HG02943 (cell line): ENCODE measurements around the gene CYP3A7.
"Not testable (repeated sequence)": the region's sequence is repeated elsewhere in the genome, so short reads cannot be mapped to it uniquely, and the experiment has no call there.

Experiments
- ATAC-seq: cut with Tn5 transposase; IDR thresholded peaks from one replicate; pipeline ENCODE4 v1.9.1; 2021; ENCODE audit warnings: mild to moderate bottlenecking, low read depth, moderate library complexity; ENCODE audit not compliant: unreplicated experiment

The CYP3A7 gene

DNA sequence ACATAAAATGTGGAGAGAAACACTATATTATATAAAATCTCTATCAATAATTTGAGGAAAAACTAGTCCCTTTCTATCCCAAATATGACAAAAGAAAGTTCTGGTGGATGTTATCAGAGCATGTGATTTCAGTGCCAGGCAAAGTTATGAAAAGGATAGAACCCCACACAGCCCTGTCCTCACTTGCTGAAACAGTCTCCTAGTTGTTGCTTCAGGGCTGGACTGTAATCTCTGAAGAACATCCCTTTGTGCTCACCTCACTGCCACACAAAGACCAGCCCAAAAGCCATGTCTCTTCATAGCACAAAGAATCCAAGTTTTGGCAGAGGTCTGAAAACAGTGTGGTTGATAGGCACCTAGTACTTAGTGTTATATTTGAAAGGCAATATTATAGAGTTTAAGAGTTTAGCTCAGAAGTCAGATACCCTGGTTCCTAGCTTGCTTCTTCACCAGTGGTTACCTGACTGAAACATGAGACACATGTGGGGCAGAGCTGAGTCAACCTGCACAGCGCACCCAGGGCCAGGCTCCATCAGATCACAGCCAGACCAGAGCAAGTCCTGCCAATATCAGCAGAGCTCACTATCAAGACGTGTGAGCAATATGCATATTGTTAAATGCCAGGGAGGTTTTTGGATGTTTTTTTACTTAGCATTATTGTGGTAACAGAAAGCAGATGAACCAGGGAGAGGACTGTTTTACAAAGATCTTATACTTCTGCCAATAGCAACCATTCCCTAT is 25.0 kb downstream of the CYP3A7 start:
- ATAC-seq, result no peak

DNA sequence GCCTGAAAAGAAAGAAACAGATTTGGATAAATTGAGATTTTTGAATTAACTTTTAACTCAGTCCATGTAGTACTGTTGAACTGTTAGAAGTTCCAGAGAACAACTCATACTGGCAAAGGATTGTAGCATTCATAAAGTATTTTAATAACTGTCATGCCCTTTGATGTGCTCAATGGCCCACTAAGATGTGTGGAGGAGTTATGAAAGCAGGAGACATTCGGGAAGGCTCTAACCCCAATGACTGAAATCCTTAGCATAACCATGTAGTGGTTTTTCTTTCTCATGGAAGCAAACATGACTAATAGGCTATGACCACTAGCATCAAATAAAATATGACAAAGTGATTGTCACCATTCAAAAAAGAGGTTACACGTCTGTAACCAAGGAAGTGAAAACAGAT is 25.7 kb downstream of the CYP3A7 start:
- ATAC-seq, result no peak

DNA sequence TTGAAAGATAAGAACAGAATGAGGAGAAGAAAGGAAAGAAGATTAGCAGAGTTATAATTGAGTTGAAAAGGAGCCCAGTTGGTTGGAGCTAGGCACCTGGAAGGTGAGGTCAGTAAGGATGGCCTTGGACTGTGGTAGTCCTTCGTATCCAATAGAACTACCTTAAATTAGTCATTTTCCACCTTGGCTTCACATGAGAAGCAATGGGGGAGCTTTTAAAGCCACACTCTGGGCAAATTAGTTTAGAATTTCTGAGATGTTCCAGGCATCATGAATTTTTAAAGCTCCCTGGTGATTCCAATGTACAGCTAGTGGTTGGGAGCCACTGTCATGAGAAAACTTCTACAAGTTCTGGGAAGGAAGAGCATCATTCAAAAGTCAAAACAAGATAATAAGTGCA is 27.9 kb downstream of the CYP3A7 start:
- ATAC-seq, result no peak

DNA sequence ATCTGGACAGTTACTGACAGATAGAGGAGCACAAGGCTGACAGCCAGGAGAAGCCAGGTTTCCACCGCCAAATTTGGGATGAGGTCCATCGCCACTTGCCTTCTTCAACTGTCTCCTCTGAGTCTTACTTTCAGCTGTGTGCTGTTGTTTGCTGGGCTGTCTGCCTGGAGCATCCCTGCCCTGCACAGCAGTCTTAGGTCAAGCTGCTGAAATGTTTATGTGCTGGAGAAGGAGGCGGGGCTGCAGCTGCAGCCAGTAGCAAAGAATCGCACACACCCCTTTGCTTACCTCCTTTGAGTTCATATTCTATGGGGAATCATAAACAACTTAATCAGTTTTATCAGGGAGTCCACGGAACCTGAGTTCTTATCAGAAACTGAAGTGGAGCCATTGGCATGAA is 35.0 kb downstream of the CYP3A7 start:
- no peak for ATAC-seq

DNA sequence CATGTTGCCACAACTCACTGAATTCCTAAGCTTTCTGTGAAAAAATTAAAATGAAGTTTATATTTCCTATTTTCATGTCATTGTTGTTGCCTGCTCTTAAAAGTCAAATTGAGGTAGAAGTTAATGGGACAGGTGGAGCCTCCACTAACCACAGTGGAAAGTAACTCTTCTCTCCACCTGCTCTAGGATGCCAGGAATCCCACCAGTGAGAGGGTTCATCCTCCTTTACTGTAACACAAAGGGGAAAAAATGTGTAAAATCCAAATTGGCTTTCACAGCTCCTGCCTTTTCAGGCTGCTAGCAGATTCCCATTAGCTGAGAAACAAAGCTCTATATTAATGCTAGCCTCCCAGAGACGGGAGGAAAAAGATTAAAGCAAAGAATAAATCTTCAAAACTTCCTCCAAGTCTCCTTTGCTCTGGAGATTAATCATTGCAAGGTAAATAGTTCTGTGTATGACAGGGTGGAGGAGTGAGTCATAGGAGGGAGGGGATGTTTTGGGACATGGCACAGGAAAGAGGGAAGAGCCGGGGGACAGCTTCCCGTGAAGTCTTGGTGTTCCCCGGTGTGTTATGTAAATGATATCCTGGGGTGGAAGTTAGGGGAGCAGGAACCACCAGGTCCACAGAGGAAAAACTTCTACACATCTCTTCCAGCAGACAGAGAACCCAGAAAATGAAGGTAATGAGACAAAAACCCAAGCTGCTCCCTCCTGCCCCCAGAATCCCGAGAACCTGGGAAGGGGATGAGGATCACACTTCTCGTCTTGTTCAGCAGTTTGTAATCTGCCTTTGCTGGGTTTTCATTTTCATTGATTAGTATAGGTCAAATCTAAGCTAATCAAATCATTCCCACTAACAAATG is 35.9 kb downstream of the CYP3A7 start:
- ATAC-seq, result not testable (repeated sequence)

DNA sequence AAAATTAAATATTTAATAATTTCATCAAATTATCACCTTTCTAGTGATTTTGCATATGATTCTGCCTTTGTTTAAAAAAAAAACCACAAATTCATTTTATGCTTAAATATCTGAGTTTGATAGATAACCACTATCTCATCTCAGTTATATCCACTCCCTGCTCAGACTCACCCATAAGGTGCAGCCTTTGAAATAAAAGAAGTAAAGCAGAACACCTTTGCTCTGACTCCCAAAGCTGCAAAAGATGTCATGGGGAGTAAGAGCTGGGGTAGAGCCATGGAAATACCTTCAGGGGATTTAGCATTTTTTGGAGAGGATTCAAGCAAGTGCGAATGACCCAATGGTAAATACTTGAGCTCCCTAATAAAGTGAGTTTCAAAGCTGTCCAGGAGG is 40.1 kb downstream of the CYP3A7 start:
- ATAC-seq, result no peak

DNA sequence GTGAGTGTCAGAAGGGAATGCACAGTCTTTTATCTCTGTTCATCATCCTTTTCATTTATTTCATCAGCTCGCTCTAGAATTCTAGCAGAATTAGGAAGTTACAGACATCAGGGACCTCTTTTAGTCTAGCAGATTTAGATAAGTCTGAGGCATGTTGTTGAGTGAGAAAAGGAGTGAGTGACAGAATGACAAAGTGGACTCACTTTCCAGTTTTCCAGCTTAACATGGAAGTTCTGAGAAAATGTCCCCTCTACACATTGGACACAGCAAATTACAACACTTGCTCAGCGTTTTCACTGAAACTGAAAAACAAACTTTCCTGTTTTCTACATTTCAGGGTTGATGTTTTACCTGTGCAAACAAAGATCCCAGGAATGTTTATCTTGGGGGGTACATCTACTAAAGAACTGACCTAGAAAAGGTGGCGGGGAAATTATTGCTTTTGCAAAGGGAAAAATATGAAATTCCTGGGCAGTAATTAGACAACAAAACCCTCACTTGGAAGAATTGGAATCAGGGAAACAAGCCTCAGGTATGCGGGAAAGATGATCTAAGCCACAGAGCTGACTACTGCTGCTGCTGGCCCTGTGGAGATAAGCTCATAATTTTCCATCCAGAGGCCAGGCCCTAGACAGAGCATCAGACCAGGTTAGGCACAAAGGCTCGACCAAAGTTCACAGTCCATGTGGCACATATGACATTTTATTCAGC is 40.6 kb downstream of the CYP3A7 start:
- no peak for ATAC-seq

DNA sequence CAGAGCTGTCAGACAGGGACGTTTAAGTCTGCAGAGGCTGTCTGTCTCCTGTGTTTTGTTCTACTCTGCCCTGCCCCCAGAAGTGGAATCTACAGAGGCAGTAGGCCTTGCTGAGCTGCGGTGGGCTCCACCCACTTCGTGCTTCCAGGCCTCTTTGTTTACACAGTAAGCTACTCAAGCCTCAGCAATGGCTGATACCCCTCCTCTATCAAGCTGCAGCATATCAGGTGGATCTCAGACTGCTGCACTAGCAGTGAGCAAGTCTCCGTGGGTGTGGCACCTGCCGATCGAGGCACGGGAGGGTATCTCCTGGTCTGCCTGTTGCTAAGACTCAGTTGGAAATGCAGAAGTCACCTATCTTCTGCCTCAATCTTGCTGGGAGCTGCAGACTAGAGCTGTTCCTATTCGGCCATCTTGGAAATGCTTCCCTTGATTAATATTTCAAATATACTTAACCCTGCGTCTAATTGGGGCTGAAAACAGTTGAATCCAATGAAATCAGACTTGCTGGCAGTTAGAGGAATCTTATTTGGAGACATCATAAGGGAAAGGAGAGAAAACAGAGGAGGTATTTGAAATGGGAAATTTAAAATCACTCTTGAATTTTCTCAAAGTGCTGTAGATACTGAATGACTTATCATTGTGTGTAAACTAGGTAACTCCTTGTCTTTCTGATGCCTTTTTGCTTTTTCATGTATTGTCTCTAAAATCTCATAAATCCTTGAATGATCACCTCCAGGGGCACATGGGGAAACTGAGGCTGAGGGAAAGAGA is 41.4 kb downstream of the CYP3A7 start:
- ATAC-seq, result no peak

DNA sequence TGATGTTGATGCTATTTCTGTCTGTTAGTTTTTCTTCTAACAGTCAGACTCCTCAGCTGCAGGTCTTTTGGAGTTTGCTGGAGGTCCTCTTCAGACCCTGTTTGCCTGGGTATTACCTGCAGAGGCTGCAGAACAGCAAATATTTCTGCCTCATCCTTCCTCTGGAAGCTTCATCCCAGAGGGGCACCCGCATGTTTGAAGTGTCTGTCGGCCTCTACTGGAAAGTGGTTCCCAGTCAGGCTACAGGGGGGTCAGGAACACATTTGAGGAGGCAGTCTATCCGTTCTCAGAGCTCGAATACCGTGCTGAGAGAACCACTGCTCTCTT is 41.9 kb downstream of the CYP3A7 start:
- ATAC-seq, result no peak

DNA sequence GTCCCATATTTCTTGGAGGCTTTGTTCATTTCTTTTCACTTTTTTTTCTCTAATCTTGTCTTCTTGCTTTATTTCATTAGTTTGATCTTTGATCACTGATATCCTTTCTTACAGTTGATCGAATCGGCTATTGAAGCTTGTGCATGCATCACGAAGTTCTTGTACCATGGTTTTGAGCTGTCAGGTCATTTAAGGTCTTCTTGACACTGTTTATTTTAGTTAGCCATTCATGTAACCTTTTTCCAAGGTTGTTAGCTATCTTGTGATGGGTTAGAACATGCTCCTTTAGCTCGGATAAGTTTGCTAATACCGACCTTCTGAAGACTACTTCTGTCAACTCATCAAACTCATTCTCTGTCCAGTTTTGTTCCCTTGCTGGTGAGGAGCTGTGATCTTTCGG is 42.4 kb downstream of the CYP3A7 start:
- not testable (repeated sequence) for ATAC-seq

DNA sequence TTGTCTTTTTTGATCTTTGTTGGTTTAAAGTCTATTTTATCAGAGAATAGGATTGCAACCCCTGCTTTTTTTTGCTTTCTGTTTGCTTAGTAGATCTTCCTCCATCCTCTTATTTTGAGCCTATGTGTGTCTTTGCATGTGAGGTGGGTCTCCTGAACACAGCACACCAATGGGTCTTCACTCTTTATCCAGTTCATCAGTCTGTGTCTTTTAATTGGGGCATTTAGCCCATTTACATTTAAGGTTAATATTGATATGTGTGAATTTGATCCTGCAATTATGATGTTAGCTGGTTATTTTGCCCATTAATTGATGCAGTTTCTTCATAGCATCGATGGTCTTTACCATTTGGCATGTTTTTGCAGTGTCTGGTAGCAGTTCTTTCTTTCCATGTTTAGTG is 43.3 kb downstream of the CYP3A7 start:
- not testable (repeated sequence) for ATAC-seq

DNA sequence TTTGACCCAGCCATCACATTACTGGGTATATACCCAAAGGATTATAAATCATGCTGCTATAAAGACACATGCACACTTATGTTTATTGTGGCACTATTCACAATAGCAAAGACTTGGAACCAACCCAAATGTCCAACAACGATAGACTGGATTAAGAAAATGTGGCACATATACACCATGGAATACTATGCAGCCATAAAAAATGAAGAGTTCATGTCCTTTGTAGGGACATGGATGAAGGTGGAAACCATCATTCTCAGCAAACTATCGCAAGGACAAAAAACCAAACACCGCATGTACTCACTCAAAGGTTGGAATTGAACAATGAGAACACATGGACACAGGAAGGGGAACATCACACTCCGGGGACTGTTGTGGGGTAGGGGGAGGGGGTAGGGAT is 44.1 kb downstream of the CYP3A7 start:
- not testable (repeated sequence) for ATAC-seq

DNA sequence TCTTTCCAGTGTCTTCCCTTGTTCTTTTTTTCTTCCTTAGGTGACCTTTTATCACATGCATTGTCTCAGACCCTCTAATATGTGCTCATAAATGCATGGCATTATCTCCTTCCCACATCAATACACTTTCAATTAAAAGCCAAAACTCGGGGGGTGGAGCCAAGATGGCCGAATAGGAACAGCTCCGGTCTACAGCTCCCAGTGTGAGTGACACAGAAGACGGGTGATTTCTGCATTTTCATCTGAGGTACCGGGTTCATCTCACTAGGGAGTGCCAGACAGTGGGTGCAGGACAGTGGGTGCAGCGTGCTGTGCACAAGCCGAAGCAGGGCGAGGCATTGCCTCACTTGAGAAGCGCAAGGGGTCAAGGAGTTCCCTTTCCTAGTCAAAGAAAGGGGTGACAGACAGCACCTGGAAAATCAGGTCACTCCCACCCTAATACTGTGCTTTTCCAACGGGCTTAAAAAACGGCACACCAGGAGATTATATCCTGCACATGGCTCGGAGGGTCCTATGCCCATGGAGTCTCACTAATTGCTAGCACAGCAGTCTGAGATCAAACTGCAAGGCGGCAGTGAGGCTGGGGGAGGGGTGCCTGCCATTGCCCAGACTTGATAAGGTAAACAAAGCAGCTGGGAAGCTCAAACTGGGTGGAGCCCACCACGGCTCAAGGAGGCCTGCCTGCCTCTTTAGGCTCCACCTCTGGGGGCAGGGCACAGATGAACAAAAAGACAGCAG is 49.0 kb downstream of the CYP3A7 start:
- ATAC-seq, result not testable (repeated sequence)

DNA sequence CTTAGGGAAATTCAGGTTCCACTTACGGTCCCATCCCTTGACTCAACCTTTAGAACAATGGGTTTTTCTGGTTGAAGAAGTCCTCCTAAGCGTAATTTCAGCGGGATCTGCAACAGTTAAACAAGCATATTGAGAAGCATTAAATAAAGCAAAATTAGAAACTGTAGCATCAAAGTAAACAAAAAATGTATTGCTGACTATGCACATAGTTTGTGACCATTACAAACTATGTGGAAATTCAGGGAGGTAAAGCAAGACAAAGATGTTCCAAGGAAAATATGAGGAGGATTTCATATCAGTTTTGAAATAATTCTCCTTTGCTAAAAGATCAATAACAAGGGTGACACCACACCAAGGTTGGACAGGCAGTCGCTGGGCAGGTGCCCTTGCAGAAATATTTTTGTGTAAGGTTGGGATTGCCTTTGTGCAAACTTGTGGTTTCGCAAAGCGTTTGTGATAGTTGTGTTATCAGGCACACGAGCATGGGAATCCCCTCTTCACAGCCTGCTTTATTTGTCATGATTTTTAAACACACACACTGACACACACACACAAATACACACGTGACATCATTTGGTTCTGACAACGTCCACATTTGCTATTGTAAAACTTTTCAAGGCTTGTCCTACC is 49.8 kb downstream of the CYP3A7 start:
- ATAC-seq, result no peak

DNA sequence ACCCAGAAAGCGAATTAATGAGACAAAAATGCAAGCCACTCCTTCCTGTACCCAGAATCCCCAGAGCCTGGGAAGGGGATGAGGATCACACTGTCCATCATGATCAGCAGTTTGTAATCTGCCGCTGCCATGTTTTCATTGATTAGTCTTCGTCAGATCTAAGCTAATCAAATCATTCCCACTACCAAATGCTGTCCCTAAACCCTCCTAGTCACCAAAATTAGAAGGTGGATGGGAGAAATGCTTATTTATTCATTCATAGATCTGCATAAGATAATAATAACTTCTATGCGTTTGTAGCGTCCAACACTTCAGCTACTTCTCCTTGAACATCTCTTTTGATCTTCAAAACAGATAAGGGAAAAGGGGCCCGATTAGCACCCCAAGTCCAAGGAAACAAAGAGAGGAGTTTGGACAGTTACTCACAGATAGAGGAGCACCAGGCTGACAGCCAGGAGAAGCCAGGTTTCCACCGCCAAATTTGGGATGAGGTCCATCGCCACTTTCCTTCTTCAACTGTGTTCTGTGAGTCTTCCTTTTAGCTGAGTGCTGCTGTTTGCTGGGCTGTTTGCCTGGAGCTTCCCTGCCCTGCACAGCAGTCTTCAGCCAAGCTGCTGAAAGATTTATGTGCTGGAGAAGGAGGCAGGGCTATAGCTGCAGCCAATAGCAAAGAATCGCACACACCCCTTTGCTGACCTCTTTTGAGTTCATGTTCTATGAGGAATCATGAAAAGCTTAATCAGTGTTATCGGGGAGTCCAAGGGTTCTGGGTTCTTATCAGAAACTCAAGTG is 55.4 kb downstream of the CYP3A7 start, which contains the start of gene CYP3A5:
Gene CYP3A5, minus strand, starts transcription at position 597 of the 792 bp plus-strand sequence. Its CDS starts 100 bp downstream, at position 497.
- no peak for ATAC-seq

DNA sequence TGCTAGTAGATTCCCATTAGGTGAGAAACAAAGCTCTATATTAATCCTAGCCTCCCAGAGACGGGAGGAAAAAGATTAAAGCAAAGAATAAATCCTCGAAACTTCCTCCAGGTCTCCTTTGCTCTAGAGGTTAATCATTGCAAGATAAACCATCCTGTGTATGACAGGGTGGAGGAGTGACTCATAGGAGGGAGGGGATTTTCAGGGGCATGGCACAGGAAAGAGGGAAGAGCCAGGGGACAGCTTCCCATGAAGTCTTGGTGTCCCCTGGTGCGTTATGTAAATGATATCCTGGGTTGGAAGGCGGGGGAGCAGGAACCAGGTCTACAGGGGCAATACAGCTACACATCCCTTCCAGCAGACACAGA is 56.0 kb downstream of the CYP3A7 start:
- no peak for ATAC-seq

DNA sequence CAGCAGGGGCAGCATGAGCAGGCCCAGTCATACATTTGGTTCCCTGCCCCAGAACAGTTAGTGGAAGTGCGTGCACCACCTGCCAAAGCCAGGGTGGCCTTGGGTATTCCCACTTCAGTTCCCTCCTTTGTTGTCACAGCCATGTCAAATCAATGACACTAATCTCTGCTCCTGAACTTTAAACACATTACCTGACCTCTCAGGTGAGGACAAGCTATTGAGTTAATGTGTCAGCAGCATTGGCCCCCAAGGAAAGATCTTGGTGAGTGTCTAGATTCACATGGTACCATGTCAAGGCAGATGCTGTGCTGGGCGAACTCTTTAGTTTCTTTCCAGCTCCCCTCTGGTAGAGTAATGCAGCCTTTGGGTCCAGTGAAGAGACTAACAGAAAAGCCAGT is 57.3 kb downstream of the CYP3A7 start:
- no peak for ATAC-seq

DNA sequence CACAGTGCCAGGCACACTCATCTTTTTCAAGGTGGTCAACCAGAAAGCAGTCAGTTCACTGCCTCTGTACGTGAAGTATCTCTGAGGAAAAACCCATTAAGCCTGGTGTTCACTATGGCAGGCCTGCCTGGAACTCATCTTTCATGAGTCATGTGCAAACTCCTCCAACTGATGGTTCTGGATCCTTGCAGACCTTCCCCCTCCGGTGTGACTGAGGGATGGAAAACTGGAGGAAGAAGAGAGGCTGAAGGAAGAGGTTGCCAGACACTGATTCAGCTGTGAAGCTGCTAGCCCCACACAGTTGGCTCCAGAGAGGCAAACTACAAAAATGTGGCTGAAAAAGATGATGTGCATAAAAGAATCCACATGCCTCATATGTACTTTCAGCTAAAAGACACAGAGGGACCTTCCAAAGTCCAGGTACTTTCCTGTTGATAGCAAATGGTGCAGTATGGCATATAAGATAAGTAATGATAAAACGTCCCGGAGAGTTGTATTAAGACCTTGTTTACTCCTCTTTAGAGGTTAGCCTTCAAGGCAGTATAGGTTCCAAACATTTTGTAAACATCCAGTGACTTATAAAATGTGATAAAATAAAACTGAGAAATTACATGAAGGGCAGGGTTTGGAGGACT is 57.9 kb downstream of the CYP3A7 start:
- no peak for ATAC-seq
